22Rv1 (cell line): ENCODE results near the gene GID8.

Experiments used
- H3K27ac ChIP-seq: fragments of 450-650 bp; 2 replicates; pipeline ENCODE4 v1.5.1; 2017
- CTCF ChIP-seq: fragments of 450-650 bp; IDR thresholded peaks from 2 replicates; pipeline ENCODE4 v1.5.1; 2017; ENCODE audit warnings: mild to moderate bottlenecking
- ZFX ChIP-seq: fragments of 450-650 bp; IDR thresholded peaks from 2 replicates; pipeline ENCODE4 v1.6.1; 2017; ENCODE audit warnings: antibody characterized with exemption, borderline replicate concordance

GID8 gene

DNA sequence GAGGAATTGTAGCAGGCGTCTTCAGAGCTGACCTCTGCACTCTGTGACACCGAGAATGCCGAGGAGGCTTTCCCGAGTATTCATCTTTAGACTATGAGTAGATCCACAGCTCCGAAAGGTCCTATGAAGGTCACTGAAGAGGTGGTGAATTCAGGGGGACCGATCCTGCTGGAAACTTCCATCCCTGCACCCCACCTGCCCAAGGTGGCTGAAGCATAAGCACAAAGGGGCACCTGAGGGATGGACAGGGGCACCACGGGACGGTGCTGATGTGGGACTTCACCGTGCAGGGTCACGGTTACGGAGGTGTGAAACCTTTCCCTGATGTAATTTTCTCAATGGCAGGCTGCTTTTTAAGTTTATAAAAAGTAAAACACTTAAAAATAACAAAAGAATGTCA lies 36.1 kb upstream of the GID8 start:
- 0 out of 2 replicates have a peak overlapping the region, but pooled peaks have one; percentile 61 for H3K27ac ChIP-seq
- TF ChIP-seq ZFX (no peak), CTCF (no peak)

DNA sequence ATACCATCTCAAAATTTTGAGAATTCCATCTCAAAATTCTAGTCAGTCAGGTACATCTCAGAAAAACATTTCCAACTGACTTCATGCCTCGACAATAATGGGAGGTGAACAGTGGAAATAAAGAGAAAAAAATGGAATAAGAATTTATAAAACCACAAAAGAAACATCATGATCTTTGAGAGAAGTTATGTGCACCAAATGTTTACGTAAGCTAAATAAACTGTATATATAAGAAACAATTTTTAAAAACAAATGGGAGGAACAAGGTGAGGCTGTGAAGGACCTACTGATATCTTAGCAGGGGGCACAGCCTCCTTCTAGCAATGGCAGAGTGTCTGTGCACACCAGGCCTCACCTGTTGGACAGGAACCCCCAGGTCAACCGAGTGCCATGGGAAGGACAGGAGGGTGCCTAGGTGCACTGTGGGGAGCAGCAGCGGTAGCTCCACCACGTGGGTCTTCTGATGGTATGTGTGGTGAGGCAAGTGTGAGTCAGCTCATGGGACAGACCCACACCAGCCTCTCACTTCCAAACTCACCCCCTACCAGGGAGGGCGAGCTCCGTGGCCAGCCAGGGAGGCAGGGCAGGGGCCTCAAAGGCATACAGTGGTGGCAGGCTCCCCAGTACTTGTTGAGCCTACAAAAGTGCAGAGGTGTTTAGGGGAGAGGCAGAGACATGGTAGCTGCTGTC lies 34.9 kb upstream of the GID8 start:
- H3K27ac ChIP-seq = no peak overlapping the region
- TF ChIP-seq ZFX (no peak), CTCF (no peak)

GRCh38 chr20:62905536-62906117 lies 32.3 kb upstream of the GID8 start:
- no peak for TF ChIP-seq CTCF
- no peak for TF ChIP-seq ZFX
- H3K27ac ChIP-seq = no peak overlapping the region

- no peak for TF ChIP-seq ZFX
- TF ChIP-seq CTCF = no peak
- no peak overlapping the region for H3K27ac ChIP-seq
Measured at GRCh38 chr20:62906209-62906608, 31.7 kb upstream of the GID8 start.

GRCh38 chr20:62906647-62907375 lies 31.1 kb upstream of the GID8 start:
- TF ChIP-seq CTCF (no peak), ZFX (no peak)
- no peak overlapping the region for H3K27ac ChIP-seq

DNA sequence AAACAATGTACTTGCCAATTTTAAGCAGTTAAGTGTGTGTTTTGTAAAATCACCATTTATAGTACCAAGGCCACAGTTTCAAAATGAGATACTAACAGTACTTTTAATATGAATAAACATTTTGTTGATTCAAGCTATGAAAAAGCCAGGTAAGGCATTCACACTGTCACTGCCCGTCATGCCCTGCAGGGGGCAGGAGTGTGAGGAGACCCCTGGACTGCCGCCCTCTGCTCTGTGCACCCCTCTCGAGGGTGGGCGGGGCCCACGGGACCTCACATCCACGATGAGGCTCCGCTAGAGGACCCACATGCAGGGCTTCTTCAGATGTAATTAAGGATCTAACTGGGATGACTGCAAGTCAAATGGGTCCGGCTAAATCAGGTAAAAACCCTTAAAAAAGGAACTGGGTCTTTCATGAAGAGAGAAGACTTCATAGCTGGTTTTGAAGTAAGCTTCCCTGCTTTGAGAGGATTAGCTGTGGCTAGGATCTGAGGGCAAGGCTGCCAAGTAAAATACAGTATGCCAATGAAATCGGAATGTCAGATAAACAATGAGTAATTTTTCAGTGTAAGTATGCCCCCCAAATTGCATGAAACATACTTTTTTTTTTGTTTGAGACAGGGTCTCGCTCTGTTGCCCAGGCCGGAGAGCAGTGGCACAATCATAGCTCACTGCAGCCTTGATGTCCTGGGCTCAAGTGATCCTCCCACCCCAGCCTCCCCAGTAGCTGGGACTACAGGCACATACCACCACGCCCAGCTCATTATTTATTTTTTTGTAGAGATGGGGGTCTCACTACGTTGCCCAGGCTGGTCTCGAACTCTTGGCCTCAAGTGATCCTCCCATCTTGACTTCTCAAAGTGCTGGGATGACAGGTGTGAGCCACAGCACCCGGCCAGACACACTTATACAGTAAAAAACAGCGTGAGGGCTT lies 30.3 kb upstream of the GID8 start:
- TF ChIP-seq ZFX (no peak), CTCF (peak; percentile 69)
- no peak overlapping the region for H3K27ac ChIP-seq
